ENCODE measurements around the gene EXOG.

EXOG gene

DNA sequence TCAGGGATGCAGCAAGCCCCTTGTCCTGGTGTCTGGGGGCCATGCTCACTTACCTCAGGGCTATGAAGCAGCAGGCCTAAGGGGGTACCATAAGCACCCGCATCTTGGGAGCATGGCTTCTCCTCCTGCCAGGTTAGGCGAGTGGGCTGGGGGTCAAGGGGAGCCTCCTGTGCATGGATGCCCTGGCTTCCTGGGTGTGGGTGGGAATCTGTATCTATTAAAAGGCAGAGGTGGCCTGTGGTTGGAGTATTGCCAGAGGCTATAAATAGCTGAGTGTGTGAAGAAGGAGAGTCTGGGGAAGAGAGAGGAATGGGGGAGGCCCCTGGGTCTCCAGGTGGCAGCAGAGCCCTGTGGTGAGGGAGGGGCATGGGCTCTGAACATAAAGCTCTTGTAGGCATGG, 22.9 kb upstream of the EXOG start:
- DNase-seq: no peak

DNA sequence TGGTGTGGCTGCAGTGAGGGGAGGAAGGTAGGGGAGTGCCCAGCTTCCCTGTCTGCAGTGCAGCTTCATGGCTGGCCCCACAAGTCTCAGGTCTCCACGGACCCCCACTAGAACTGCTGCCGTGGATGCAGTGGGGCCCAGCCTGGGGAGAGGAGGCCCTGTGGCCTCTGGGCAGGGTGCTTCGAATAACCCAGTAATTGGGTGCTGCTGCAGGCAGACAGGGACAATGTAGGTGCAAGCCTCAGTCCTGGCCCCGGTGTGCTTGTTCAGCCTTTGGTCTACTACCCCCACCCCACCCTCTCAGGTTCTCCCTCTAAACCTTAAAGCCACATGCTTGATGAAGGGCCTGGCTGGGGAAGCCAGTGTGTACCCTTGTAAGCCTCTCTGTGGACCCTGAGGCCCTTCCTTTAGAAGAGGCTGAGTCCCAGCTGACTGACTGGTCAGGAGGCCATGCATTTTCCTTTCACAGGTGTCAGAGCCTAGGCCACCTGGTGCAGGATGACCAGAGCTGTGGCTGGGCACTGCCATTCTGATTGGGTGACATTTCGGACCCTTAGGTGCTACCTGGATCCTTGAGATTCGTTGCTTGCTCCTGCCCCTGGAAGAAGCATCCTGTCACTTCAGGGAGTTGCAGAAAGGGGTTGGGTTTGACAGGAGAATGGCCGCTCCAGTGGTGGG, 21.1 kb upstream of the EXOG start:
- DNase-seq: no peak

DNA sequence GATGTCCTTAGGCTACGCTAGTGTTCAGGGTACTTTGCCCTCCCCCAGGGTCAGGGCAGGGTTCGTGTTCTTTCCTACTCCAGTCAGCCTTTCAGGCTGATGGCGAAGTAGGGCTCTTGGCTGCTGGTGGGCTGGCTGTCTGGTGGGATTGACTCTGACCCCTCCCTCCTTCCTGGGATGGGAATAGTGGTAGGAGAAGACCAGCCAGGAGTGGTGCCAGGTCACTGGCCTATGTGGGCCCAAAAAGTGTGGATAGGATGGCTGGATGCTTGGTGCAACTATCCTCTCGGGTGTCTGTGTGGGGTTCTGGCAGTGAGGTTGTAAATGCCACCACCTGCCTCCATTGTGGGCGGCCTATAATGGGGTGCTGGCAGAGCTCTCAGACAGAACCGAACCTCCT, 20.4 kb upstream of the EXOG start:
- DNase-seq: no peak

DNA sequence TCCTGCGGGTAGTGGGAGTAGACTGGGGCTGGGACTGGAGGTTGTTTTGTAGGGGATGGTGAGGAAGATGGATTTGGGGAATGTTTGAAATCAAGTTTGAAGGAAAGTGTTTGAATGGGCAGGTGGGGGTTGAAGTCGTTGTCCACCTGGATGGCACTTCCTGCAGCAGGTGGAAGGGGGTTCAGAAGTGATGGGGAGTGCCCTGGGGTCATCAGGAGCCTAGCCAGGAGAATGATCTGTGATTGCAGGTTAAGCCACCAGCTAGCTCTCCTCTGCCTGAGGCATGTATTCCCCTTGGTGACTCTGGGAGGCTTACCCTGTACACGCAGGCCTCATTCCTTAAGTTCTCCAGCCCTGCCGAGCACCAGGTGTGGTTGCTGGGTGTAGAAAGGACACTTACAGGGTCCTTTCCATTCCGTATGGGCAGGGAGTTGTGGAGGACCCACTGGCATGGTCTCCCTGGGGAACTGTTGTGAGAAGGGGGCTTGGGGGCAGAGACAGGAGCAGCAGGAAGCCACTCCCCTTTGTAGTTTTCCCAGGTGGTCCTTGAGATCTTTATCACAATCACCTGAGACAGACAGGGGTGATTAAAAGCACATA, 19.9 kb upstream of the EXOG start:
- no peak for DNase-seq

DNA sequence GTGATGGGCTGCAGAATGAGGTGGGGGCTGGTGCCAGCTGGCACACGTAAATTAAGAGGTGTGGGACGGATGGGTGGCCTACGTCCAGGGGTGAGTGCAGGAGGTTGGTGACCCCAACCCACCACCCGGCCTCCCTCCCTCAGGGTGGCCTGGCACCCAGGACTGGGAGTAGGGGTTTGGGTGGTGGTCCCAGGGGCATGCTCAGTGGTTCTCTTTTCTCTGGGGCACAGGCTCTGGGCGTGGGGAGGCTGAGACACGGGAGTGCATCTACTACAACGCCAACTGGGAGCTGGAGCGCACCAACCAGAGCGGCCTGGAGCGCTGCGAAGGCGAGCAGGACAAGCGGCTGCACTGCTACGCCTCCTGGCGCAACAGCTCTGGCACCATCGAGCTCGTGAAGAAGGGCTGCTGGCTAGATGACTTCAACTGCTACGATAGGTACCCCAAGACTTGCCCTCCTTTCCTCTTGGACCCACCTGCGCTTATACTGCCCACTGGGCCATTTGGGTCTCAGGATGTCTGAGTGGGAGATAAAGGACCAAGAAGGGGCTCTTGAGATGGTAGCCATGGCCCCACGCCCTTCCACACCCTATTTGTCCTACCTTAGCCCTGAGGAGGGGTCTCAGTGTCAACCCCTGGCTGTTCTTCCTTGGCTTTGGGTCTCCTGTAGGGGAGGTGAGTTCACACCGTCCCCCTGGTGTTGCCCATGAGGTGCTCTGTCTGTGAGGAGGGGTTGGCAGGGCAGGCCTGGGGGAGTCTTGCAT, 18.9 kb upstream of the EXOG start:
- DNase-seq: no peak

DNA sequence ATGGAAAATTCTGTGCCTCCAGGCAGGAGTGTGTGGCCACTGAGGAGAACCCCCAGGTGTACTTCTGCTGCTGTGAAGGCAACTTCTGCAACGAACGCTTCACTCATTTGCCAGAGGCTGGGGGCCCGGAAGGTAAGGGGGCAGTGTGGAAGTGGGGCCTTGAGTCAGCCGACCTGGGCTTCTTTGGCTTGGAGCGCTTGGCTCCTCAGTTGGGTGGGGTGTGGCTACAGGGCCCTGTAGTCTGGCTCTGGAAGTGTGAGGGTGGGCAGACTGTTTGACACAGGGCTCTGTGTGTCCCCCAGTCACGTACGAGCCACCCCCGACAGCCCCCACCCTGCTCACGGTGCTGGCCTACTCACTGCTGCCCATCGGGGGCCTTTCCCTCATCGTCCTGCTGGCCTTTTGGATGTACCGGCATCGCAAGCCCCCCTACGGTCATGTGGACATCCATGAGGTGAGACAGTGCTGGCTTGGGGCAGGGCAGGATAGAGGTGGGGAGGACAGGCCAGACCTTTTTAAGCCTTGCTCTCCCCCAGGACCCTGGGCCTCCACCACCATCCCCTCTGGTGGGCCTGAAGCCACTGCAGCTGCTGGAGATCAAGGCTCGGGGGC, 18.2 kb upstream of the EXOG start:
- no peak for DNase-seq

DNA sequence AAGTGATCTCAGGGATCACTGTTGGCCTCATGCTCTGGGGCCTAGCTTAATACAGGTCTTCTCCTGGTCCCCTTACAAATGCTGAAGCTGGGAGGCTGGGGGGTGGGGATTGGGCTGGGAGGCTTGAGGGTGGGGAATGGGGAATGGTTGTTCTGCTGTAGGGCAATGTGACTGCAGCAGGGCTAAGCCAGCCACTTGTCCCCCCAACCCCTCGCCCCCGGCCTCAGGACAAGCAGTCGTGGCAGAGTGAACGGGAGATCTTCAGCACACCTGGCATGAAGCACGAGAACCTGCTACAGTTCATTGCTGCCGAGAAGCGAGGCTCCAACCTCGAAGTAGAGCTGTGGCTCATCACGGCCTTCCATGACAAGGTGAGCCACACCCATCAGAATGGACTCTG, 17.2 kb upstream of the EXOG start:
- no peak for DNase-seq

DNA sequence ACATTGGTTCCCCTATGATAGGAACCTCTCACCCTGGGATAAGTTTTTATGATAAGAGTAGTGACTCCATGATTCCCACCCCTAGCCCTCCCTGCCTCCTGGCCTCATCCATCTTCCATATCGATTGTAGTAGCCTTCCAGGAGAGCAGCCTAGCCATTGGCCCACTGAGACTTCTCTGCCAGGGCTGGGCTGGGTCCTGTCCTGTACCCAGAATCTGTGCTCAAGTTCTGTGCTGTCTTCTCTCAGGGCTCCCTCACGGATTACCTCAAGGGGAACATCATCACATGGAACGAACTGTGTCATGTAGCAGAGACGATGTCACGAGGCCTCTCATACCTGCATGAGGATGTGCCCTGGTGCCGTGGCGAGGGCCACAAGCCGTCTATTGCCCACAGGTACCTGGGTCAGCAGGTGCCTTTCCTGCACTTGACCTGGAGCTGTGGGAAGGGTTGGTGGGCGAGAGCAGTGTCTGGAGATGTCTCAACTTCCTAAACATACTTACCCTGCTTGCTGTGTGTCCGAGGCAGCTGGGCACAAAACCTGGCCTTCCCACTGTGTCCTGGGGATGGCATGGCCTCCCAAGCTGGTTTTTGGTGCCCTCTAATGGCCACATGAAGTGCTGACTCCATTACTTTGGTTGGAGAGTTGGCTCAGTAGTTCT, 16.6 kb upstream of the EXOG start:
- peak; percentile 41 for DNase-seq

DNA sequence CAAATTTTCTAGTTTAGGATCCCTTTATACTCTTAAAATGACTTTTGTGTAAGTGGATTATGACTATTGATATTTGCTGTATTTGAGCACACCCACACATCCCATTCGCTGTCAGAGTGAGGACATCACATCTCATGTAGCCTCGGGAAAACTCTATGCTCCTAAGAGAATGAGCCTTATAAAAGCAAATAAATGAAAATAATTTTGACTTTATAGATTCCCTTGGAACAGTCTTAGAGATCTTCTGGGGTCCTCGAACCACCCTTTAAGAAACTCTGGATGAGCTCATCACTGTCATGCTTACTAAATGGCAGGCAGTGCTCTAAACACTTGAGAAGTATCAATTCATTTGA, 16.1 kb upstream of the EXOG start:
- DNase-seq: no peak

DNA sequence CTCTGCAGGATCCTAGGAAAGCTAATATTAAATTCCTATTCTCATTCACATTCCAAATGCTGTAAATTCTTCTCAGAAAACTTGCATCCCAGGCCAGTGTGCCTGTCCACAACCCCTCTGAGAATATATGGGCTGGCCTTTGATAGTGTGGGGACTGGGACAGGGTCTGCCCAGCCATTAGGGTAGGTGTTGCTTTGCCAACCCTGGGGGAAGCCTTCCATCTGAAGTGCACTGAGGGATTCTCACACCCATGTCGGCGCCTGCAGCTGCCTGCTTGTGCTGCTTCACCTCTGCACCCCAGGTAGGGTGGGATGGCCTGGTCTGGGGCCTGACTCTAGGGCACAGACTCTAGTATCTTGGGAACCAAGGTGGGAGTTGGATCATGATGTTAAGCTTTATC, 15.2 kb upstream of the EXOG start:
- DNase-seq: no peak

DNA sequence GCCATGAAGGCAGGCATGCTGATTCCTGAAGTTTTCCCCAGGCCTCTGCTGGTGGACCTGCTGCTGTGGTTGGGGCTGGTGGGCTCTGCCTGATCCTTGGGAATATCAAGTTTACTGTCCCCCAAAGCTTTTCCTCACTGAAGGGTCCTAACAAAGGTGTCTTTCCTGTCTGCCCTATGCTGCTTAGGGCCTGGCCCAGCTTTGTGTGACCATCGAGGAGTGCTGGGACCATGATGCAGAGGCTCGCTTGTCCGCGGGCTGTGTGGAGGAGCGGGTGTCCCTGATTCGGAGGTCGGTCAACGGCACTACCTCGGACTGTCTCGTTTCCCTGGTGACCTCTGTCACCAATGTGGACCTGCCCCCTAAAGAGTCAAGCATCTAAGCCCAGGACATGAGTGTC, 13.2 kb upstream of the EXOG start:
- DNase-seq: no peak

DNA sequence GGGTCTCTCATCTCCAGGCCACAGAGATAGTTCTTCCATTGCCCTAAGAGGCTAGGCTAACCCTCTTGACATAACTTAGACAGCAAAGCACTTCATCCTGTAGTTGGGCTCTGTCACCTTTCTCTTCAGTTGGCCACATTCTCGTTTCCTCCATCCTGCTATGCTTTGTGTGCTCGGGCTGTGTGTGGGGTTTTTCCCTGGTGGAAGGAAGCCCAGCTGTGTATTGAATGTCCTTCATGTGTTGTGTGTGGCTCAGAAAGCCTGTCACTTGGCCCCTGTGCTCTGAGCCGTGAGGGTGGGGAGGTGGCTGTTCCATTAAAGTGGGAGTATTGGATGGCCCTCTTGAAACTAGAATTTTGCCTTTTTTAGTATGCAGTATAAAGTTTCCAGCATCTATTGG, 8.8 kb upstream of the EXOG start:
- DNase-seq: no peak

DNA sequence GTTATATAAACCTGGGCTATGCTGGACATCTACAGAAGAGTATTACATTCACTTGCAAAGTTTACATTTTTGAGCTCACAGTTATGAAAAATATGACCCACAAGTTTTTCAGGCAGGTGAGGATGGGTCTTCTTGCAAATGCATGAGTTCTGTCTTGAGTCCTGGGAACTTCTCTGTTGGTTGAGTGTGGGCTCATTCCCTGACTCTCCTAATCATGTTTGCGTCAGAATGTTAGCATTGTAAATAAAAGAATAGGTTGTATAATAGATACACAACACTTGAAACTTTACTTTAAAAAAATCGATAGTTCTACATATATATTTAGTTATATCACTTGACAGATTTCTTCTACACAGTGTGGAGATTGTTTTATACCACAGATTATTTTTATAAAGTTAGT, 7.2 kb upstream of the EXOG start:
- no peak for DNase-seq

DNA sequence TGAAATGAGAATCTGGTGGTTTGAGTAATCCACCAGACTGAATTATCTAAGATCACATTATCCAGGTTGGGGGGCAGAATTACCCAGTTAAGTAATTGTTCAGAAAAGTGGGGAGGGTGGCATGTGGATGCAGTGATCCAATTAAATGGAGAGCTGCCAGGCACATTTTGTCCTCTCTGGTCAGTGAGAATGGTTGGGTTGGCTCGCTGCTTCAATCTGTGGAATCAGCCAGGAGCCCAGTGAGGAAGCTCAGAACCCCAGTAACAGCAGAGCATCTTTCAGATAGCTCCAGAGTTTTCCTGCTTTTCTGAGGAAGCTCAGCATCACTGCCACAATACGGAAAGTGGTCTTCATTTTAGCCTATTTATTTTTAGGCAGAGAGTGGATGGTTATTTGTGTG, 6.4 kb upstream of the EXOG start:
- no peak for DNase-seq

DNA sequence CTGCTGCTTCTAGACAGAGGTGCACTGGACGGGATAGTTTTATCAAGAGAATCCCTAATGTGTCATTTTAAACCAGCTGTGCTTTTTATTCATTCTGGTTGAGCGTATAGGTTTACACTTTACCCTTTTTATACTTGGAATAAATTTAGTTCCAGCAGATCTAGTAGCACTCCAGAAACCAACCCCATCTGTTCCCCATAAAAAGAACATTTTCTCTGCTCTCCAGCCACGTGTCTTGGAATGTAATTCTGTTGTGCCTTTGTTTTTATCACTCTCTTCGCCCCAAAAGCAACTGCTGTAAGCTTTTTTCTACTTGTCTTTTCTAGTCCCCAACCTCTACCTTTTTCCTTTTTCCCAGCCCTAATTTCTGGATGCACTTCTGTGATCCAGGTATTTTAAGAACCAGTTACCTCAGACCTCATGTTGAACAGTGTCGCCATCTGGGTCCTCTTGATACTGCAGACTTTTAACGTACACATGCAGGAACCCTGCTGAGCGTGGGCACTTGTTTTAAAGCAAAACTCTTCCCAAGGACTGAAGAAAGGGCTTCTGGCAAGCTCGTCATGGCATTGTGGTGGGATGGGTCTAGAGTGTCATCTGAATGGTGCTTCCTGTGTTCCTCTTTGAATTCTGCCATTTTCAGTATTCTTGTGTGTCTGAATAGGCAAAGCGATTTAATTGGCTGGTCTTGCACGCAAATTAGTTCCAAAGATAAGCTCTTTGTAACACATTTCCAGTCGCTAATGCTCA, 5.7 kb upstream of the EXOG start:
- no peak for DNase-seq

DNA sequence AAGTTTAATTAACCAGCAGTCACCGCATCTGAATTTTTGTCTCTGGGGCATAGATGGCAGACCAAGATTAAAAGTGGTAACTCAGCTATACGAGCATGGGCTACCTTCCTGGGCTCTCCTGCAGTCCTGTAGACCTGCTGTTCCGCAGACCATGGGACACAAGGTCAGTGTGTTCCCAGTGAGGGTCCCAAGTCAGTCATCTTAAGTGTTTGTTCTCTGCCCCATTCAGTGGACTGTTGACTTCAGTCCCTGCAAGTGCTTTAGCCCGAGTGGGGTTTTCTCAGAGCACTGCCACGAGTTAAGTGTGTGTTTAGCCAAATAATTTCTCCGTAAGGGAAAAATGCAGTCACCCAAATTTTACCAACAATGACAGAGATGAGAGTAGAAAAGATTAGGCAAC, 4.9 kb upstream of the EXOG start:
- no peak for DNase-seq

DNA sequence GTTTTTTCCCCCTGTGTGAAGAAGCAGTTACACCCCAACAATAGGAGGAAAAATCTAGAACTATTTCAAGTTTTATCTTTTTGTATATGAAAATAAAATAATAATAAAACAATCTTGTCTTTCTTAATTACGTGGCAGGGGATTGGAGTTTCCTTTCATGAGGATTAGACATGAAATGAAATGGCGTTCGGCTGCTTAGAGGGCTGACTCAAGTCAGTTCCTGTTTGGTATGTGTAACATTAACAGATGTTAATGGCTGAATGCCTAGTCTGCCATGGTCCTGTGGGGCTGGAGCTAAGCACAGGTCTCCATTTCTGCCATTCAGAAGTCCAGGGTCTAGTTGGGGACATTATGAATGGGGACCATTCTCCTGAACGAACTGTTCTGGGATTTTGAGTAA, 3.1 kb upstream of the EXOG start:
- no peak for DNase-seq

DNA sequence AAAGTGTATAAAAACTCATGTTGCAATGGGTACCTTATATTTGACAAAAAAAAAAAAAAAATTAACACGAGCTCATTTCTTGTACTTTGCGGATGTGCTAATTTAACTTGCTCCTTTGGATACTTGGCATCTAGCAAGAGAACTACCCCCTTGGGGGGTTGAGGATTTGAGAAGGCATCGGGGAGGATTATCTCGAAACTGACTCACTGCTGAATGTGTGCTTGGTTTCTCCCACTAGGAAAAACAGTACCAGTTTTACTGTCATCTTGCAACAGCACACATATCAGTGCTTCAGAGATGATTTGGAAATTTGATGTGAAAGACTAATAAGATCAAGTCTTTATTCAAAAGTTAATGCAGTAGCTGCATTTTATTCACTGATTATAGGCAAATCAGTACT, 891 bp downstream of the EXOG start:
- no peak for DNase-seq

DNA sequence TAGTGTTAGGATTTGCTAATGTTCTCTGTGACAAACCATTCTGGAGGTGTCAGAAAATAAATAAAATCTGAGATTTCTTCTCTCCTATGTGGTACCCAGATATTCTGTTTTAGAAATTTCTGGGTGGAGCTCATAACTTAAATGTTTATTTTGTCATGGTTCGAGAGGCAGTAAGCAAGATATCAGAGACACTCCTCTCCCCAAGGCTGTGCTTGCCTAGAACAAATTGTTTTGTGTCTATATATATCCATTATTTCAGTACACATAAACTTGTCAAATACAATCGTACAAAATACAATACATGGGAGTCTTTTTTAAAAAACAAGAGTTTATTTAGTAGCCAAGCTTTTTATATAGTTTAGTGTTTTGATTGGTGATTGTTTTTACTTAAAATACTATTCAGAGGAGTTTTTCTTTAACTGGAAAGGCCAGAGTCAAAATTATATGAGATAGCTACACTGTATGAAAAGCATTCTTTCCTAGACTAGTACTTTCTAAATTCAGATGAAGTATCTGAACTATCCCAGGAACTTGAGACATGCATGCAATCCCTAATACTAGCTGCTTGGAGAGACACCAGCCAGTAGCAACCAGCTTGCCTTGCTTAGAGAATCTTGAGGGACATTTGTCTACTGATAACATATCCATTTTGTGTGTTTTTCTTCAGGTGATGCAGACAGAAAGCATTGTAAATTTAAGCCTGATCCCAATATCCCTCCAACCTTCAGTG, 4.7 kb downstream of the EXOG start:
- DNase-seq: no peak

DNA sequence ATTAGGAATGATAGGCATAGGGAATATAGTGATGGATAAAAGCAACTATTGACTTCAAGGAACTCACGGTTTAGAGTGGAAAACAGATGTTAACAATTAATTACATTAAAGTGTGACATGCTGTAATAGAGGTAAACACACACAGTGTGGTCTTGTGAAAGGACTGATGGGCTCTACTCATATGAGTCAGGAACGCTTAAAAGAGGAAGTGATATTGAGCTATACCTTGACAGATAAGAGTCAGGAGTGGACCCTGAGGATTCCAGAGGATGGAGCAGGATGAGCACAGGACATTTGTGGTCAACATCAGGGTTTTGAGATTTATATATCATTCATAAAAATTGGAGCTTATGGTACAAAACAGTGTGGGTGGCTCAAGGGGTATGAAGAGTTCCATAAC, 11.0 kb downstream of the EXOG start:
- DNase-seq: no peak

DNA sequence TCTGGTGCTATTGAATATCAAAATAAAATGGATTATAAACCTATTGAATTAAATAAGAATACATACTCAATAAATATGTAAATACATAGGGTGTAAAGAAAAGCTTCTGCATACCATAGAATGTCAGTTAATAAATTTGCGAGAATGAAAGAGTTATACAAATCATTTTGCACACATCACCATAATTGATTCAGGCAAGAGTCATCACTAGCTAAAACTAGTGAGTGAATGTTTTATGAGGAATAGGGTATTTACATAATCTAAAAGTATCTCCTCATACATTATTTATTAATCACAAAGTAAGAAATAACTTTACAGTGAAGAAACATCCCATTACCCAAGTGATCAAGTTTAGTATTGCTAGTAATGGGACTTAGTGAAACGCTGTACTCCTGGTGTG, 13.6 kb downstream of the EXOG start:
- no peak for DNase-seq

DNA sequence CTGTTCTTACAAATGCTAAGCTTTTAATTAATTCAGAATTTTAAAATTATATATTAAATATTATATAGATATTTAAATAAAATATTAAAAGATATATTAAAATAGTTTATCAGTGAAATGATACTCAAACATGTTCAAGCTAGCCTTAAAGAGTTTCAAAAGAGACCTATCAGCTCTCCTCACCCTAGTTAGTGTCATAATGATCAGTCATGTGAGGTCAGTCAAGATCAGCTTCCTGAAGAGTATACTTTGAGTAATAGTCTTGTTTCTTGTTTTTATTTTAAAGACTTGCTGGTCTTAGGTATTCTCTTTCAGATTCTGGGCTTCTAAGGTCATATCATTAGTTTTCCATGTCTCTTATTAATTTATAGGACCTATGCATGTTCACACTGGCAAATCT, 14.5 kb downstream of the EXOG start:
- no peak for DNase-seq

All from activated CD8-positive, alpha-beta memory T cell treated with anti-CD3 and anti-CD28 coated beads, Interleukin-2, amount 50 U/mL, for 4 hours (primary cell).